Measurements from ENCODE around the gene MYO5A.
"Not testable (repeated sequence)": the region's sequence is repeated elsewhere in the genome, so short reads cannot be mapped to it uniquely, and the experiment has no call there.

Gene MYO5A

DNA sequence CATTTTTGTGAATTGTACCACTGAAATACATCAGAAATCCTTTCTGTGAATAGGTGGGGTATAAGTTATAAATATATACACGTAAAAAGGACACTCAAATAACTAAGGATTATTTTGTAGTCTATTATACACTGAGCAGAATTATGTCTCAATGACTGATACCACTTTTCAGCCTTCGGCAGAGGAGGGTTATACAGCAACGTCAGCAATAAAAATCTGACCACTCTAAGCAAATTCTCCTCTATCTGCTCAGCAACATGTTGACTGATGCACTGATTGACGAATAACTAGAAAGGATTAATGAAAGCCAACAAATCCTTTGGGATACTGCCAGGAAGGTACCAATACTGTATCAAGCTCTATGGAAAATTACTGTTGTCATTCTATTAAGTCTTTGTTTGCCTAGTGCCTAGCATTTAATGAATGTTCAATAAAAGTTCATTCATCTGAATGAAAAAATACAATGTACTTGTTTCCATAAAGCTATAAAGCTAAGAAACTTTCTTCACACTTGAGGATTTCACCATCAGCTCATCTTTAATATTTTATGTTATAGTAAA is 34.9 kb upstream of the MYO5A start:
- H3K9ac ChIP-seq, result no peak overlapping the region
- no peak for TF ChIP-seq Cebpa-rat (IDR thresholded peaks at IDR 0.05)
- no peak overlapping the region for H3K4me2 ChIP-seq
- peaks cover 97% of the 10 kb centered on the region for H4K20me1 ChIP-seq
- H3K9me3 ChIP-seq, result no peaks in the 10 kb centered on the region
- H3K4me1 ChIP-seq, result peaks cover 20% of the 10 kb centered on the region
- no peaks in the 10 kb centered on the region for H3K27me3 ChIP-seq
- H3K36me3 ChIP-seq, result peaks cover 48% of the 10 kb centered on the region
- H3K27ac ChIP-seq, result no peak overlapping the region
- no peak overlapping the region for H3K4me3 ChIP-seq

DNA sequence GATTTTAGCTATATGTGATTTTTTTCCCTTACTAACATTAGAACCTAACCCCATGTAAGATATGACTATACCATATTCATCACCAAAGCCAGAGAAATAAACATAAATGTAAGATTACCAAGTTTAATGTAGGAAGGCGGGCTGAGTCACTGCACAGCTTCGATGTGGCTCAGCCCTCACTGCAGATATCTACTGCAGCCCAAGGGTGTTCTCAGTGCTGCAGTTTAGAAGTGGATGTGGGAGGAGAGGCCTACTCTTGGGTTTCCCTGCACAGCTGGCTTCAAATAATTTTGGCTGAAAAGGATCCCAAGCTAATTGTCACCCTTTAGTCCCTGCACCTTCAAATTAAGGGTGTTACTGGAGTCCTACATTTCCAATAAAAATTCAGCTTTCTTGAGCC is 30.9 kb upstream of the MYO5A start:
- Histone ChIP-seq H3K27me3 (no peaks in the 10 kb centered on the region), H3K27ac (no peak overlapping the region), H3K4me1 (0 out of 2 replicates have a peak, but pooled peaks cover 4% of the 10 kb centered on the region), H3K9me3 (no peaks in the 10 kb centered on the region), H3K4me2 (no peak overlapping the region), H3K9ac (no peak overlapping the region), H4K20me1 (peaks cover 99% of the 10 kb centered on the region), H3K4me3 (no peak overlapping the region), H3K36me3 (peaks cover 61% of the 10 kb centered on the region)
- no peak for TF ChIP-seq Cebpa-rat (IDR thresholded peaks at IDR 0.05)

DNA sequence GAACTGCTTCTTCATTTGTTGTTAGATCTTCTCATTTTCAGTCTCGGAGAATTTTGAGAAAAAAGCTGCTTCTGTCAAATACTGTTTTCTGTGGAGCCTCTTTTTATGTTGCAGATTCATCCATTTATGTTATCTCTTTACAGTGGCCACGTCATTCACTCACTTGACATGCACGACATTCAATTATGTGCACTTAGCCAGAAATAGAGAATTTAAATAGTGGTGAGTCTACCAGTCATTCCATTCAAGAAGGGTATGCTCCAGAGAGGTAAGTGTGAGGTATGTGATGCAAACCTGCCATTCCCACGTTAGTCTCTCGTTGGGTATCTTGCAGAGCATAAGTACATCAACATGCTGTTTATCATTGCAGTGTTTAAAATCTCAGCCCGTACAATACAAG is 30.3 kb upstream of the MYO5A start:
- no peak overlapping the region for H3K9ac ChIP-seq
- H3K4me1 ChIP-seq, result 0 out of 2 replicates have a peak, but pooled peaks cover 4% of the 10 kb centered on the region
- no peaks in the 10 kb centered on the region for H3K27me3 ChIP-seq
- no peak overlapping the region for H3K4me3 ChIP-seq
- peaks cover 99% of the 10 kb centered on the region for H4K20me1 ChIP-seq
- no peak overlapping the region for H3K4me2 ChIP-seq
- peaks cover 61% of the 10 kb centered on the region for H3K36me3 ChIP-seq
- H3K9me3 ChIP-seq, result no peaks in the 10 kb centered on the region
- H3K27ac ChIP-seq, result no peak overlapping the region
- no peak for TF ChIP-seq Cebpa-rat (IDR thresholded peaks at IDR 0.05)

DNA sequence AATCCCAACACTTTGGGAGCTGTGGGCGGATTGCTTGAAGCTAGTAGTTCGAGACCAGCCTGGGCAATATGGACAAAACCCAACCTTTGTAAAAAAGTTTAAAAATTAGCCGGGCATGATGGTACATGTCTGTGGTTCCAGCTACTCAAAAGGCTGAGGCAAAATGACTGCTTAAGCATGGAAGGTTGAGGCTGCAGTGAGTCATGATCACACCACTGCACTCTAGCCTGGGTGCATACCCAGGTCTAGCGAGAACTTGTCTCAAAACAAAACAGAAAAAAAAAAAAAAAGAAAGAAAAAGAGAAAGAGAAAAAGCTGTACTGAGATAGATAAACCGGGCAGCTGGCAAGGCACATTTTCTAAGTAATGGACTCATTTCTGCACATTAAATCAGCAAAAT is 29.5 kb upstream of the MYO5A start:
- Histone ChIP-seq H3K4me3 (no peak overlapping the region), H3K27me3 (no peaks in the 10 kb centered on the region), H3K9me3 (no peaks in the 10 kb centered on the region), H3K4me2 (no peak overlapping the region), H3K9ac (no peak overlapping the region), H3K4me1 (0 out of 2 replicates have a peak, but pooled peaks cover 4% of the 10 kb centered on the region), H4K20me1 (peaks cover 99% of the 10 kb centered on the region), H3K36me3 (peaks cover 62% of the 10 kb centered on the region), H3K27ac (no peak overlapping the region)
- no peak for TF ChIP-seq Cebpa-rat (IDR thresholded peaks at IDR 0.05)

DNA sequence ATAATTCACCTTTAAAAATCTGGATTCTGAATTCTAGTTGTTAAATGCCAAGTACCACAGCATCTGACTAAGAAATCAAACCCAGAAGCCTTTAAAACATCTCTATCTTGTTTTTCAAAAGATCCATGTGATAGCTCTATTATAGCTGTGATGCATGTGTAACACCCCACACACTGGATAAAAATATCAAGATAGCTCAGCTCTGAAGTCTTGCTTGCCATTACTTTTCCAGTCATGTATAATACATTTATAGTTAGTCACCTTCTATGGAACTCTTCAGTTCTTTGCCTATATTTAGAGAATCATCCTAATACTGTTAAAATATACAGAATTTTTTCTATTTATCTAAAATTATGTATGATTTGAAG is 28.6 kb upstream of the MYO5A start:
- Histone ChIP-seq H4K20me1 (peaks cover 99% of the 10 kb centered on the region), H3K27ac (no peak overlapping the region), H3K36me3 (peaks cover 61% of the 10 kb centered on the region)

DNA sequence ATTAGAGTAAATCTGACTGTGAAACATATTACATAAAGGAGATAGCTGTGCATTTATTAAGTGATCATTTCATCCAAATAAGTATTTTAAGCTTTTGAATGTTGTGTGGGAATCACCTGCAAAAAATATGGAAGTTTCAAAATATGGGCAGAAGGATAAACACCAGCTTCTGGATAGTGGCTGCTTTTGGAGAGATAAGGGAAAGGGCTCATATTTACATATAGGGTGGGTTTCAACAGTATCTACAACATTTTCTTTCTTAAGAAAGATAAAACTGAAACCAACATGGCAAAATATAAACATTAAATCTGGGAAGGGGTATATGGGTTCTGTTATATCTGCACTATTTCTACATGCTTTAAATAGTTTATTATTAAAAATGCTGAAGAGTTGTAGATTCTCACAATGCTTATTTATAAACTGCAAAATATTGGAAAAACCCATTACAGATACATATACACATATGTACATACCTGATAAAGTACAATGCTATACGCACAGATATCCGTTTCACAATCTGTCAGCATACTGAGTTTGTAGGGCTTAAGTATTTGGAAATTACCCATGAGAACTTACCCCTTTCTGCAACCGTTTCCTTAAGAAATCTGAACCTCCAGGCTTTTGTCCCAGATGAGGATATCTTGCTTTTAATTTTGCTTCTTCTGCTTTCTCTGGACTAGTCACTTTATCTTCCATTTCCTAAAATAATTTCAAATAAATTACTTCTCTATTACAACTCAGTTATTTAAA is 28.0 kb upstream of the MYO5A start:
- Histone ChIP-seq H3K27ac (no peak overlapping the region), H3K27me3 (no peaks in the 10 kb centered on the region), H3K4me2 (no peak overlapping the region), H4K20me1 (peaks cover 99% of the 10 kb centered on the region), H3K9me3 (no peaks in the 10 kb centered on the region), H3K4me3 (no peak overlapping the region), H3K9ac (no peak overlapping the region), H3K4me1 (0 out of 2 replicates have a peak, but pooled peaks cover 4% of the 10 kb centered on the region), H3K36me3 (peaks cover 66% of the 10 kb centered on the region)
- TF ChIP-seq Cebpa-rat (IDR thresholded peaks at IDR 0.05), result no peak

More for the DNA sequence above, 28.6 kb upstream of the MYO5A start:
- Histone ChIP-seq H3K9ac (no peak overlapping the region), H3K27me3 (no peaks in the 10 kb centered on the region), H3K4me2 (no peak overlapping the region), H3K4me3 (no peak overlapping the region), H3K9me3 (no peaks in the 10 kb centered on the region), H3K4me1 (0 out of 2 replicates have a peak, but pooled peaks cover 4% of the 10 kb centered on the region)
- TF ChIP-seq Cebpa-rat (IDR thresholded peaks at IDR 0.05), result no peak

DNA sequence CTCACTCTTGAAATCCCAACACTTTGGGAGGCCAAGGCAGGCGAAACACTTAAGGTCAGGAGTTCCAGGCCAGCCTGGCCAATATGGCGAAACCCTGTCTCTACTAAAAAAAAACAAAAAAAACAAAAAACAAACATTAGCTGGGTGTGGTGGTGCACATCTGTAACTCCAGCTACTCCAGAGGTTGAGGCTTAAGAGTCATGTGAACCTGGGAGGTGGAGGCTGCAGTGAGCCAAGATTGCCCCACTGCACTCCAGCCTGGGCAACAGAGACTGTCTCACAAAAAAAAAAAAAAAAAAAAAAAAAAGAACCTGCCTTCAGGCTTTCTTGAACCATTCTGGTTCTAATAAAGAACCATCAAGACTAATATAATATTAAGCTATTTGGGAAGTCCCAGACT is 23.6 kb upstream of the MYO5A start:
- H4K20me1 ChIP-seq, result peaks cover 57% of the 10 kb centered on the region
- H3K27ac ChIP-seq, result no peak overlapping the region
- H3K36me3 ChIP-seq, result peaks cover 82% of the 10 kb centered on the region
- no peak for TF ChIP-seq Cebpa-rat (IDR thresholded peaks at IDR 0.05)
- no peak overlapping the region for H3K9ac ChIP-seq
- no peaks in the 10 kb centered on the region for H3K9me3 ChIP-seq
- no peak overlapping the region for H3K4me3 ChIP-seq
- no peak overlapping the region for H3K4me2 ChIP-seq
- no peaks in the 10 kb centered on the region for H3K4me1 ChIP-seq
- H3K27me3 ChIP-seq, result no peaks in the 10 kb centered on the region

DNA sequence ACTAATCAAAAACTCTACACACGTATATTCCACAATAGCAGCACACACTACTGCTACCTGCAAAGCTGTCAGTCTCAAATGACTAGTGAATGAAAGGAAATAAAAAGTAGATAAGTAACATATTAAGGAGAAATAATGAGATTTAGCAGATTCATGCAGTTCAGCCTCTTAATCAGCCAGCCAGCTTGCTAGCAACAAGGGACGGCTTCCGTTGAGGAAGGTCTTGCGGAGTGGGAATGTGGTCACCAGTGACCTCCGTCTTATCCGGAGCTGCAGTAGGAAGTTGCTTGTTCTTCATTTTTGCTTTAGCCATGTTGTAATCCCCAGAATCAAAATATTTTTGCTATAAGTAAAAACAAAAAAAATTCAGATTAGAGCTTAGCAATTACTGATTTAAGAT is 23.1 kb upstream of the MYO5A start:
- Histone ChIP-seq H3K4me2 (no peak overlapping the region), H3K27me3 (no peaks in the 10 kb centered on the region), H3K4me3 (no peak overlapping the region), H3K9me3 (peaks cover 1% of the 10 kb centered on the region; the same call in 1 of the 2 replicates), H3K4me1 (no peaks in the 10 kb centered on the region), H3K27ac (no peak overlapping the region), H3K36me3 (peaks cover 84% of the 10 kb centered on the region), H3K9ac (no peak overlapping the region), H4K20me1 (peaks cover 52% of the 10 kb centered on the region)
- no peak for TF ChIP-seq Cebpa-rat (IDR thresholded peaks at IDR 0.05)

DNA sequence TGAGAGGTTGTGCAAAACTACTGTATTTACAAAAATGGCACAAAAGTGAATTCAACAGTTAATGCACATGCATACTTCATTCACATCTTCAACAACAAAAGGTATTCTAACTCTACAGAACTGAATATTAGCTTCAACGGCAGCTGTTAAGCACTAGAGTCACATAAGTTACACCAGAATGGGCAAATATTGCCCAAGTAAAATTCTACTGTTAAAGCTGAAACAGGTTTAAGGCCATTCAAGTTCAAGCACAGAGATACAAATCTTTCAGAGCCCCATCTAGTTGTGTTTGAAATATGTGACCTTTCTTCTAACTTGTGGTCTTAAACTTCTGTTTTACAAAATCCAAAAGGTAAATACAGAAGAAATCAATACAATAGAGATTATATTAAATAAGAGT is 22.5 kb upstream of the MYO5A start:
- not testable (repeated sequence) for H3K4me3 ChIP-seq, H3K4me1 ChIP-seq

DNA sequence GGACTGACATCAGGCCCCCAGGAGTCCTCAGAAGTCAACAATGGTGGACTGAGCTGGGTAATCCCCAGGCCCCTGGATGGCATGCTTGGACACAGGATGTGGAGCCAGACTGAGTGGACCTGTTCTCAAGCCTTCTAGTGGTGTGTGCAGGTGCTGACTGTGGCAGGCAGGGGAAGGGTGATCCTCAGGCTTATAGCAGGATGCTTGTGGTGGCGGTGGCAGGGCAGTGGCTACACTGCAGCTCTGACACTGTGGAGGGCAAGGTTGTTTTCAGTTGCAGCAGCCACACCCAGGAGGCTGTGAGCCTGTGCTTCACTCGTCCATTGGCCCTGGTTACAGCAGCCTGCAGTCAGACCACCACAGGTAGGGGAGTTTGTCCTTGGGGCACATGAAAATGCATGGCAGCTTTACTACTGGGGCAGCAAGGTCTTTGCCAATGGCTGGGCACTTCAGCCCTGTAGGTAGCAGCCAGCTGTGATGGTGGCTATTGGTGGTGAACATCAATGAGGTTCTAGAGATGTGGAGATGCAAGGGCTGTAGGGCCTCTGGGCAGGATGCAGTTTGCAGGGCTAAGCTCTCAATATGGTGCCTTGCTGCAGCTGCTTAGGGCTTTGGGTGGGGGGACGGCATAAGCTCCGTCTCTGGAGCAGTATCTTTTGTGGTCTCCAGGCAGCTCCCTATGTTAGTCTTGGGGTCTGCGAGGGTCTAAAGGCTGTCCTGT is 17.5 kb upstream of the MYO5A start:
- no peaks in the 10 kb centered on the region for H3K27me3 ChIP-seq
- no peak overlapping the region for H3K4me2 ChIP-seq
- H4K20me1 ChIP-seq, result no peaks in the 10 kb centered on the region
- H3K4me1 ChIP-seq, result no peaks in the 10 kb centered on the region
- H3K9ac ChIP-seq, result no peak overlapping the region
- peaks cover 63% of the 10 kb centered on the region for H3K36me3 ChIP-seq
- H3K9me3 ChIP-seq, result peaks cover 20% of the 10 kb centered on the region
- no peak overlapping the region for H3K4me3 ChIP-seq
- TF ChIP-seq Cebpa-rat (IDR thresholded peaks at IDR 0.05), result no peak
- no peak overlapping the region for H3K27ac ChIP-seq

More for the DNA sequence above, 22.5 kb upstream of the MYO5A start:
- not testable (repeated sequence) for H3K27me3 ChIP-seq, H3K27ac ChIP-seq, H3K4me2 ChIP-seq, H3K9ac ChIP-seq, H3K9me3 ChIP-seq
- Histone ChIP-seq H3K36me3 (peaks cover 84% of the 10 kb centered on the region), H4K20me1 (peaks cover 46% of the 10 kb centered on the region)

Data from BLaER1 (cell line).